Neural cell (in vitro differentiated cells): ENCODE measurements around the gene JAKMIP3.

Experiments
- EP300 ChIP-seq: fragments of 450-650 bp; conservative IDR thresholded peaks from 2 replicates; pipeline ENCODE4 v1.6.1; 2014; ENCODE audit warnings: antibody characterized with exemption, mild to moderate bottlenecking, moderate library complexity; ENCODE audit not compliant: poor library complexity, severe bottlenecking
- EZH2 ChIP-seq: fragments of 200-600, 300-800 bp; shearing (Covaris generic), sonication (generic); IDR thresholded peaks from 2 replicates; pipeline ENCODE4 v1.6.1; 2014; ENCODE audit warnings: antibody characterized with exemption, low read length, borderline replicate concordance, mild to moderate bottlenecking; ENCODE audit not compliant: insufficient read depth, poor library complexity, severe bottlenecking
- POLR2AphosphoS5 ChIP-seq: IDR thresholded peaks from 2 replicates; pipeline ENCODE4 v1.6.1; 2012
- RAD21 ChIP-seq: fragments of 450-650 bp; conservative IDR thresholded peaks from 2 replicates; pipeline ENCODE4 v1.6.1; 2014; ENCODE audit warnings: antibody characterized with exemption, mild to moderate bottlenecking, moderate library complexity
- SMC3 ChIP-seq: fragments of 450-650 bp; conservative IDR thresholded peaks from 2 replicates; pipeline ENCODE4 v1.6.1; 2014; ENCODE audit warnings: antibody characterized with exemption, mild to moderate bottlenecking, moderate library complexity; ENCODE audit not compliant: poor library complexity
- TAF1 ChIP-seq: IDR thresholded peaks from 2 replicates; pipeline ENCODE4 v1.6.1; 2012; ENCODE audit warnings: low read depth
- TF ChIP-seq, protein P1 (sequence below): fragments of 450-650 bp; IDR thresholded peaks from 2 replicates; pipeline ENCODE4 v1.5.1; 2014; ENCODE audit warnings: antibody characterized with exemption, mild to moderate bottlenecking, moderate library complexity; ENCODE audit not compliant: poor library complexity, severe bottlenecking
- TF ChIP-seq, protein P2 (sequence below): IDR thresholded peaks from 2 replicates; pipeline ENCODE4 v1.6.1; 2012; ENCODE audit warnings: borderline replicate concordance

DNA sequence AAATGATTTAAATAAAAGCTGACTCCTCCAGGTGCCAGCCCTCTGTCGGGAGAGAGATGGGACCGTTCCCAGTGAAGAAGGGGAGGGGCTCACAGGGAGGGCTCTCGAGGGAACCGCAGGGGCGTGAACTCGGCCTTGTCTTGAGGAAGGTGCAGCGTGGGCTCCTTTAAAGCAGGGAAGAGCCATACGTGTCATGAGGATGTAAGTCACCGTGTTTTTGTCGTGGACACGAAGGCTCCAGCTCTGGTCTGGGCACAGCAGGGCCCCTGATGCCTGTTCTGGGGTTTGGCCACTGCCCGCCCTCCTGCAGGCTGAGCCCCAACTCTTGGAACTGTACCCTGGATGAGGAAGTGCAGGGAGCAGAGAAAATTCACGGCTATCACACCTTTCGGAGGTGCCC lies 45.0 kb downstream of the JAKMIP3 start:
- TF ChIP-seq RAD21 (no peak), EZH2 (no peak), EP300 (no peak), POLR2AphosphoS5 (no peak), SMC3 (no peak), TAF1 (no peak)
- TF ChIP-seq, protein P1, sequence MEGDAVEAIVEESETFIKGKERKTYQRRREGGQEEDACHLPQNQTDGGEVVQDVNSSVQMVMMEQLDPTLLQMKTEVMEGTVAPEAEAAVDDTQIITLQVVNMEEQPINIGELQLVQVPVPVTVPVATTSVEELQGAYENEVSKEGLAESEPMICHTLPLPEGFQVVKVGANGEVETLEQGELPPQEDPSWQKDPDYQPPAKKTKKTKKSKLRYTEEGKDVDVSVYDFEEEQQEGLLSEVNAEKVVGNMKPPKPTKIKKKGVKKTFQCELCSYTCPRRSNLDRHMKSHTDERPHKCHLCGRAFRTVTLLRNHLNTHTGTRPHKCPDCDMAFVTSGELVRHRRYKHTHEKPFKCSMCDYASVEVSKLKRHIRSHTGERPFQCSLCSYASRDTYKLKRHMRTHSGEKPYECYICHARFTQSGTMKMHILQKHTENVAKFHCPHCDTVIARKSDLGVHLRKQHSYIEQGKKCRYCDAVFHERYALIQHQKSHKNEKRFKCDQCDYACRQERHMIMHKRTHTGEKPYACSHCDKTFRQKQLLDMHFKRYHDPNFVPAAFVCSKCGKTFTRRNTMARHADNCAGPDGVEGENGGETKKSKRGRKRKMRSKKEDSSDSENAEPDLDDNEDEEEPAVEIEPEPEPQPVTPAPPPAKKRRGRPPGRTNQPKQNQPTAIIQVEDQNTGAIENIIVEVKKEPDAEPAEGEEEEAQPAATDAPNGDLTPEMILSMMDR: no peak
- TF ChIP-seq, protein P2, sequence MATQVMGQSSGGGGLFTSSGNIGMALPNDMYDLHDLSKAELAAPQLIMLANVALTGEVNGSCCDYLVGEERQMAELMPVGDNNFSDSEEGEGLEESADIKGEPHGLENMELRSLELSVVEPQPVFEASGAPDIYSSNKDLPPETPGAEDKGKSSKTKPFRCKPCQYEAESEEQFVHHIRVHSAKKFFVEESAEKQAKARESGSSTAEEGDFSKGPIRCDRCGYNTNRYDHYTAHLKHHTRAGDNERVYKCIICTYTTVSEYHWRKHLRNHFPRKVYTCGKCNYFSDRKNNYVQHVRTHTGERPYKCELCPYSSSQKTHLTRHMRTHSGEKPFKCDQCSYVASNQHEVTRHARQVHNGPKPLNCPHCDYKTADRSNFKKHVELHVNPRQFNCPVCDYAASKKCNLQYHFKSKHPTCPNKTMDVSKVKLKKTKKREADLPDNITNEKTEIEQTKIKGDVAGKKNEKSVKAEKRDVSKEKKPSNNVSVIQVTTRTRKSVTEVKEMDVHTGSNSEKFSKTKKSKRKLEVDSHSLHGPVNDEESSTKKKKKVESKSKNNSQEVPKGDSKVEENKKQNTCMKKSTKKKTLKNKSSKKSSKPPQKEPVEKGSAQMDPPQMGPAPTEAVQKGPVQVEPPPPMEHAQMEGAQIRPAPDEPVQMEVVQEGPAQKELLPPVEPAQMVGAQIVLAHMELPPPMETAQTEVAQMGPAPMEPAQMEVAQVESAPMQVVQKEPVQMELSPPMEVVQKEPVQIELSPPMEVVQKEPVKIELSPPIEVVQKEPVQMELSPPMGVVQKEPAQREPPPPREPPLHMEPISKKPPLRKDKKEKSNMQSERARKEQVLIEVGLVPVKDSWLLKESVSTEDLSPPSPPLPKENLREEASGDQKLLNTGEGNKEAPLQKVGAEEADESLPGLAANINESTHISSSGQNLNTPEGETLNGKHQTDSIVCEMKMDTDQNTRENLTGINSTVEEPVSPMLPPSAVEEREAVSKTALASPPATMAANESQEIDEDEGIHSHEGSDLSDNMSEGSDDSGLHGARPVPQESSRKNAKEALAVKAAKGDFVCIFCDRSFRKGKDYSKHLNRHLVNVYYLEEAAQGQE: no peak
